ENCODE data around the gene TNFRSF1B.

The TNFRSF1B gene

GRCh38 chr1:12255913-12256312 lies 89.1 kb downstream of the TNFRSF1B start:
- H3K4me1 ChIP-seq (ENCODE audit: control insufficient read depth, insufficient read depth, low read length): no peaks in the 10 kb centered on the region
- no peak overlapping the region for H3K9ac ChIP-seq (ENCODE audit: low read depth, low read length)
- no peaks in the 10 kb centered on the region for H3K9me3 ChIP-seq (ENCODE audit: control insufficient read depth, insufficient read depth, low read length)
- H3K4me3 ChIP-seq (ENCODE audit: low read depth, low read length): no peak overlapping the region
- H3K27ac ChIP-seq (ENCODE audit: low read depth, low read length): no peak overlapping the region
- peaks cover 64% of the 10 kb centered on the region for H3K36me3 ChIP-seq (ENCODE audit: control insufficient read depth, insufficient read depth, low read length)
- no peaks in the 10 kb centered on the region for H3K27me3 ChIP-seq (ENCODE audit: control insufficient read depth, insufficient read depth, low read length)

- no peaks in the 10 kb centered on the region for H3K4me1 ChIP-seq (ENCODE audit: control insufficient read depth, insufficient read depth, low read length)
- peaks cover 71% of the 10 kb centered on the region for H3K36me3 ChIP-seq (ENCODE audit: control insufficient read depth, insufficient read depth, low read length)
- H3K9me3 ChIP-seq (ENCODE audit: control insufficient read depth, insufficient read depth, low read length): no peaks in the 10 kb centered on the region
- no peak overlapping the region for H3K9ac ChIP-seq (ENCODE audit: low read depth, low read length)
- no peak overlapping the region for H3K4me3 ChIP-seq (ENCODE audit: low read depth, low read length)
- H3K27me3 ChIP-seq (ENCODE audit: control insufficient read depth, insufficient read depth, low read length): no peaks in the 10 kb centered on the region
- H3K27ac ChIP-seq (ENCODE audit: low read depth, low read length): no peak overlapping the region
Measured at GRCh38 chr1:12258272-12258671, 91.5 kb downstream of the TNFRSF1B start.

Data from HUES48 (cell line).